ENCODE measurements around the gene TREML2. TPM values are rescaled to one million over a fixed set of nuclear protein-coding genes. Genes with fewer than 3 reads are reported as not detected.

Gene TREML2
- polyA plus RNA-seq, 1 donor from 2014 or later = not detected

DNA sequence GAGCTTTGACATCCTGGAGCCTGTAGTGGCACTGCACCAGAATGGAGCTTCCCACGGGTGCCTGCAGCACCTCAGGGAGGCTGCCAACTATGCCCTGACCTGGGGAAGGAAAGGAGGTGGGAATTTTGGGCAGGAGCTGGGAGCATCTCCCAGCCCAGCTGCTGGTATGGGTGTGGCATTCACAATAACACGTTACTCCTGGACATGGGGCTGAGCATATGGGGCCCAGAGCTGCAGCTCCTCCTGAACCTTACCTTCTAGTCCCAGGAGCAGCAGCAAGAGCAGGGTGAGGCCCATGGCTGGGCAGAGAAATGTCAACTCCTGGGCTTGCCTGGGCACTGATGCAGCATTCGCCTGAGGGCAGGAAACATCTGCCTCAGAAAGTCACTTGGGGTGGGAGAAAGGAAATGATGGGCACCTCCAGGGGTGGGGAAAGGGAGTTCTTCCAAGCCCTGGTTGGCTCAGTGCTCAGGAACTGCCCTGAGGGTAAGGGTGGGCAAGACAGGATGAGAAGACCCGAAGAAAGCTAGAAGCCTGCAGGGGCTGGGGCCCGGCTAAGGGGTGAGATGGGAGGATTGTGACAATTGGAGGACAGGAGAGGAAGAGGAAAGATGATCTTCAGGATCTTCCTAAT lies 46.8 kb downstream of the TREML2 start, which contains the start of gene TREML1:
Gene TREML1, minus strand, starts transcription at position 356 of the 634 bp plus-strand sequence. Its CDS starts 59 bp downstream, at position 297.
- Histone ChIP-seq H3K4me3 (ENCODE audit: low read length) (no peak within 1 kb of the TSS), H3K27ac (ENCODE audit: low read length) (no peak within 1 kb of the TSS), H3K9ac (ENCODE audit: low read length) (no peak within 1 kb of the TSS), H4K20me1 (ENCODE audit: insufficient read depth) (no peaks in the 10 kb centered on the region), H3F3A (ENCODE audit: insufficient read depth, low read length, poor library complexity, severe bottlenecking) (no peaks in the 10 kb centered on the region), H3K9me2 (ENCODE audit: insufficient read depth, low read length) (no peaks in the 10 kb centered on the region), H3K36me3 (ENCODE audit: insufficient read depth, low read length) (no peaks in the 10 kb centered on the region), H3K79me2 (replicated peaks; ENCODE audit: insufficient read depth, low read length) (no peaks in the 10 kb centered on the region), H2AFZ (ENCODE audit: low read depth, low read length) (no peak within 1 kb of the TSS), H3K4me2 (ENCODE audit: low read length) (no peak within 1 kb of the TSS), H3K9me3 (ENCODE audit: low read length) (no peaks in the 10 kb centered on the region), H3K27me3 (ENCODE audit: insufficient read depth, low read depth, low read length) (no peaks in the 10 kb centered on the region)
- TF ChIP-seq MXI1 (conservative IDR thresholded peaks at IDR 0.05; ENCODE audit: poor library complexity, severe bottlenecking) = no peak

GRCh38 chr6:41153451-41153850 lies 47.5 kb downstream of the TREML2 start:
- no peaks in the 10 kb centered on the region for H4K20me1 ChIP-seq (ENCODE audit: insufficient read depth)
- H3K4me3 ChIP-seq (ENCODE audit: low read length) = no peak overlapping the region
- no peak overlapping the region for H3K27ac ChIP-seq (ENCODE audit: low read length)

More at GRCh38 chr6:41153451-41153850, 47.5 kb downstream of the TREML2 start:
- Histone ChIP-seq H3K9me2 (ENCODE audit: insufficient read depth, low read length) (no peaks in the 10 kb centered on the region), H3K9me3 (ENCODE audit: low read length) (no peaks in the 10 kb centered on the region), H3K9ac (ENCODE audit: low read length) (no peak overlapping the region), H3K27me3 (ENCODE audit: insufficient read depth, low read depth, low read length) (no peaks in the 10 kb centered on the region), H3K79me2 (replicated peaks; ENCODE audit: insufficient read depth, low read length) (no peaks in the 10 kb centered on the region), H3K36me3 (ENCODE audit: insufficient read depth, low read length) (no peaks in the 10 kb centered on the region), H3F3A (ENCODE audit: insufficient read depth, low read length, poor library complexity, severe bottlenecking) (no peaks in the 10 kb centered on the region), H2AFZ (ENCODE audit: low read depth, low read length) (no peak overlapping the region), H3K4me2 (ENCODE audit: low read length) (no peak overlapping the region)
- TF ChIP-seq RAD21 (conservative IDR thresholded peaks at IDR 0.05) (no peak), EZH2 (IDR thresholded peaks at IDR 0.05; ENCODE audit: borderline replicate concordance, insufficient read depth, low read length, poor library complexity, severe bottlenecking) (no peak), CTCF (IDR thresholded peaks at IDR 0.05; ENCODE audit: poor library complexity, severe bottlenecking) (no peak), MXI1 (conservative IDR thresholded peaks at IDR 0.05; ENCODE audit: poor library complexity, severe bottlenecking) (no peak), POLR2AphosphoS5 (IDR thresholded peaks at IDR 0.05) (no peak), TAF1 (IDR thresholded peaks at IDR 0.05; ENCODE audit: low read depth) (no peak), EP300 (conservative IDR thresholded peaks at IDR 0.05; ENCODE audit: poor library complexity, severe bottlenecking) (no peak), SMC3 (conservative IDR thresholded peaks at IDR 0.05; ENCODE audit: poor library complexity) (no peak), REST (IDR thresholded peaks at IDR 0.05; ENCODE audit: borderline replicate concordance) (no peak)
